NCI-H510A treated with DMSO at 0.1 percent for 48 hours (cell line): Measurements from ENCODE around the gene PRR35.

Experiments used
- DNase-seq: peaks from one replicate; lab custom pipeline; 2025; lab: John Stamatoyannopoulos, UW

The PRR35 gene

GRCh38 chr16:528111-529011, 31.8 kb upstream of the PRR35 start:
- no peak for DNase-seq

GRCh38 chr16:529012-529575, 31.1 kb upstream of the PRR35 start:
- DNase-seq: no peak

GRCh38 chr16:530111-530817, 29.9 kb upstream of the PRR35 start:
- DNase-seq: no peak

- DNase-seq: no peak
These were observed 28.6 kb upstream of the PRR35 start for GRCh38 chr16:531494-532125.

- no peak for DNase-seq
These were observed 26.6 kb upstream of the PRR35 start for GRCh38 chr16:533391-534123.

GRCh38 chr16:534135-534534, 26.1 kb upstream of the PRR35 start:
- DNase-seq: no peak

- DNase-seq: no peak
These were observed 25.2 kb upstream of the PRR35 start for GRCh38 chr16:534856-535445.

GRCh38 chr16:535446-536405, 24.5 kb upstream of the PRR35 start:
- DNase-seq: no peak

- no peak for DNase-seq
These were observed 23.4 kb upstream of the PRR35 start for GRCh38 chr16:536746-537145.

- DNase-seq: no peak
These were observed 22.5 kb upstream of the PRR35 start for GRCh38 chr16:537415-538335.

GRCh38 chr16:539901-540530, 20.2 kb upstream of the PRR35 start:
- no peak for DNase-seq

- no peak for DNase-seq
These were observed 19.4 kb upstream of the PRR35 start for GRCh38 chr16:540645-541340.

- no peak for DNase-seq
These were observed 16.7 kb upstream of the PRR35 start for GRCh38 chr16:543301-544164.

GRCh38 chr16:544517-544916, 15.7 kb upstream of the PRR35 start:
- DNase-seq: no peak

GRCh38 chr16:546909-547770, 13.1 kb upstream of the PRR35 start:
- no peak for DNase-seq

- DNase-seq: no peak
These were observed 11.6 kb upstream of the PRR35 start for GRCh38 chr16:548586-548985.
